IMR-90 (cell line): ENCODE measurements around the gene EXOC6B.

Source experiments
- BHLHE40 ChIP-seq: fragments of 150-350 bp; IDR thresholded peaks from 2 replicates; pipeline ENCODE4 v1.6.1; 2016; ENCODE audit warnings: mild to moderate bottlenecking, low read depth, low read length
- CTCF ChIP-seq: conservative IDR thresholded peaks from 2 replicates; pipeline ENCODE4 v1.5.1; 2012; ENCODE audit warnings: mild to moderate bottlenecking, low read depth, low read length, improper control_type of control experiment
- MAFK ChIP-seq: IDR thresholded peaks from 2 replicates; pipeline ENCODE4 v1.6.1; 2012; ENCODE audit warnings: low read depth, low read length, improper control_type of control experiment
- MXI1 ChIP-seq: IDR thresholded peaks from 2 replicates; pipeline ENCODE4 v1.6.1; 2012; ENCODE audit warnings: low read depth, mild to moderate bottlenecking, low read length, moderate library complexity, borderline replicate concordance
- POLR2A ChIP-seq: IDR thresholded peaks from 2 replicates; pipeline ENCODE4 v1.6.1; 2012; ENCODE audit warnings: mild to moderate bottlenecking, low read depth, low read length
- RAD21 ChIP-seq: IDR thresholded peaks from 2 replicates; pipeline ENCODE4 v1.6.1; 2012; ENCODE audit warnings: low read length, improper control_type of control experiment
- USF2 ChIP-seq: fragments of 150-350 bp; IDR thresholded peaks from 2 replicates; pipeline ENCODE4 v1.6.1; 2017; ENCODE audit warnings: mild to moderate bottlenecking, antibody characterized with exemption, low read length, low read depth

- TF ChIP-seq CTCF (no peak), MAFK (no peak), USF2 (no peak), MXI1 (no peak), POLR2A (no peak), BHLHE40 (no peak), RAD21 (no peak)
Measured at GRCh38 chr2:72673279-72673678, 152.6 kb downstream of the EXOC6B start.
